HepG2 (cell line): ENCODE measurements around the gene LTB4R2. TPM values are rescaled to one million over a fixed set of nuclear protein-coding genes. Genes with fewer than 3 reads are reported as not detected.

Experiments
- CBFB ChIP-seq: sonication (generic); formaldehyde crosslinking; IDR thresholded peaks from 2 replicates; pipeline ENCODE4 v1.4.0; 2020; ENCODE audit warnings: missing genetic modification reagents
- DRAP1 ChIP-seq: IDR thresholded peaks from 2 replicates; pipeline ENCODE4 v1.6.1; 2016; ENCODE audit warnings: missing genetic modification reagents, missing compliant biosample characterization
- E2F5 ChIP-seq: sonication (generic); formaldehyde crosslinking; conservative IDR thresholded peaks from 2 replicates; pipeline ENCODE4 v1.4.0; 2020; ENCODE audit warnings: missing genetic modification reagents
- ELF3 ChIP-seq: IDR thresholded peaks from 2 replicates; pipeline ENCODE4 v1.6.1; 2016; ENCODE audit warnings: missing genetic modification reagents, missing compliant biosample characterization
- EZH2 ChIP-seq: conservative IDR thresholded peaks from 2 replicates; pipeline ENCODE4 v1.6.1; 2012; ENCODE audit warnings: mild to moderate bottlenecking, low read depth, low read length, moderate library complexity
- FOXM1 ChIP-seq: sonication (generic); formaldehyde crosslinking; IDR thresholded peaks from 2 replicates; pipeline ENCODE4 v1.5.0; 2020; ENCODE audit warnings: missing genetic modification reagents
- HMG20B ChIP-seq: conservative IDR thresholded peaks from 2 replicates; pipeline ENCODE4 v1.6.1; 2016; ENCODE audit warnings: missing genetic modification reagents, missing compliant biosample characterization
- ISX ChIP-seq: sonication (generic); formaldehyde crosslinking; conservative IDR thresholded peaks from 2 replicates; pipeline ENCODE4 v1.5.0; 2020; ENCODE audit warnings: missing genetic modification reagents
- LCORL ChIP-seq, 2 experiments: fragments of 450-650 bp in 1 of 2; sonication (generic) in 1 of 2; formaldehyde crosslinking in 1 of 2; IDR thresholded peaks; 2 replicates each; pipeline versions ENCODE4 v1.5.0 to v1.6.1; 2017 to 2020; ENCODE audit warnings: antibody characterized with exemption in 1 of 2, missing genetic modification reagents in 1 of 2
- NR2F2 ChIP-seq: IDR thresholded peaks from 2 replicates; pipeline ENCODE4 v1.6.1; 2012; ENCODE audit warnings: low read depth, inconsistent platforms, borderline replicate concordance
- SRF ChIP-seq: IDR thresholded peaks from 2 replicates; pipeline ENCODE4 v1.6.1; 2011; ENCODE audit warnings: mild to moderate bottlenecking, low read depth, low read length, moderate library complexity
- TBX2 ChIP-seq: sonication (generic); formaldehyde crosslinking; IDR thresholded peaks from 2 replicates; pipeline ENCODE4 v1.5.0; 2020; ENCODE audit warnings: missing genetic modification reagents, mild to moderate bottlenecking, borderline replicate concordance
- THYN1 ChIP-seq: sonication (generic); formaldehyde crosslinking; IDR thresholded peaks from 2 replicates; pipeline ENCODE4 v1.8.1; 2023; ENCODE audit warnings: low read depth, mild to moderate bottlenecking, moderate library complexity, missing genetic modification reagents, borderline replicate concordance
- TP53 ChIP-seq: sonication (generic); formaldehyde crosslinking; conservative IDR thresholded peaks from 2 replicates; pipeline ENCODE4 v1.4.0; 2020; ENCODE audit warnings: missing genetic modification reagents
- U2AF2 ChIP-seq: fragments of 200-400 bp; formaldehyde crosslinking; IDR thresholded peaks from 2 replicates; pipeline ENCODE4 v1.6.1; 2017; ENCODE audit warnings: low read depth, mild to moderate bottlenecking, low read length
- ZBTB20 ChIP-seq: sonication (generic); formaldehyde crosslinking; IDR thresholded peaks from 2 replicates; pipeline ENCODE4 v1.8.1; 2023; ENCODE audit warnings: missing genetic modification reagents, low read depth, mild to moderate bottlenecking, borderline replicate concordance
- ZC3H4 ChIP-seq: sonication (generic); formaldehyde crosslinking; IDR thresholded peaks from 2 replicates; pipeline ENCODE4 v1.4.0; 2020; ENCODE audit warnings: missing genetic modification reagents, borderline replicate concordance
- ZNF326 ChIP-seq: sonication (generic); formaldehyde crosslinking; IDR thresholded peaks from 2 replicates; pipeline ENCODE4 v1.4.0; 2020; ENCODE audit warnings: missing genetic modification reagents, borderline replicate concordance
- ZNF335 ChIP-seq: sonication (generic); formaldehyde crosslinking; IDR thresholded peaks from 2 replicates; pipeline ENCODE4 v1.4.0; 2020; ENCODE audit warnings: missing genetic modification reagents
- ZNF678 ChIP-seq: sonication (generic); formaldehyde crosslinking; IDR thresholded peaks from 2 replicates; pipeline ENCODE4 v1.4.0; 2020; ENCODE audit warnings: mild to moderate bottlenecking, missing genetic modification reagents
- ZNF746 ChIP-seq: sonication (generic); formaldehyde crosslinking; IDR thresholded peaks from 2 replicates; pipeline ENCODE4 v1.8.0; 2022; ENCODE audit warnings: mild to moderate bottlenecking, missing genetic modification reagents
- ZNF792 ChIP-seq: IDR thresholded peaks from 2 replicates; pipeline ENCODE4 v1.6.1; 2016
- polyA plus RNA-seq, 8 experiments: library from polyadenylated mRNA; depleted of rRNA in 3 of 8; stranded (reverse) in 7 of 8; unstranded in 1 of 8; fragments of >200 nt; fragmentation: Illumina TruSeq in 4 of 8; extraction: Trizol in 4 of 8; gene quantifications; 2 replicates each; pipeline versions ENCODE4 v1.2.1 to v1.2.3, GENCODE V29; 2011 to 2016; ENCODE audit warnings: low read depth in 4 of 8, missing spikeins in 1 of 8, mixed read lengths in 1 of 8; ENCODE audit not compliant: insufficient read depth in 1 of 8
- total RNA-seq, 5 experiments: library from RNA; depleted of rRNA; stranded (reverse); fragments of >200 nt; fragmentation: Illumina TruSeq; extraction: Trizol; gene quantifications; 2 replicates each; pipeline ENCODE4 v1.2.3, GENCODE V29; 2016; ENCODE audit warnings: low read depth in 1 of 5
- TF ChIP-seq, protein P1 (sequence below): sonication (generic); formaldehyde crosslinking; IDR thresholded peaks from 2 replicates; pipeline ENCODE4 v1.4.0; 2020; ENCODE audit warnings: missing genetic modification reagents, mild to moderate bottlenecking, borderline replicate concordance
- TF ChIP-seq, protein P2 (sequence below): sonication (generic); formaldehyde crosslinking; IDR thresholded peaks from 2 replicates; pipeline ENCODE4 v1.5.0; 2020; ENCODE audit warnings: missing genetic modification reagents
- TF ChIP-seq, protein P3 (sequence below): IDR thresholded peaks from 2 replicates; pipeline ENCODE4 v1.6.1; 2016; ENCODE audit warnings: low read depth

The LTB4R2 gene
- total and polyA plus RNA-seq, 2 of the 13 experiments (the other 11 are each of a cell fraction or from before 2014, with no cell fraction given): 3.9 to 6.9 TPM

DNA sequence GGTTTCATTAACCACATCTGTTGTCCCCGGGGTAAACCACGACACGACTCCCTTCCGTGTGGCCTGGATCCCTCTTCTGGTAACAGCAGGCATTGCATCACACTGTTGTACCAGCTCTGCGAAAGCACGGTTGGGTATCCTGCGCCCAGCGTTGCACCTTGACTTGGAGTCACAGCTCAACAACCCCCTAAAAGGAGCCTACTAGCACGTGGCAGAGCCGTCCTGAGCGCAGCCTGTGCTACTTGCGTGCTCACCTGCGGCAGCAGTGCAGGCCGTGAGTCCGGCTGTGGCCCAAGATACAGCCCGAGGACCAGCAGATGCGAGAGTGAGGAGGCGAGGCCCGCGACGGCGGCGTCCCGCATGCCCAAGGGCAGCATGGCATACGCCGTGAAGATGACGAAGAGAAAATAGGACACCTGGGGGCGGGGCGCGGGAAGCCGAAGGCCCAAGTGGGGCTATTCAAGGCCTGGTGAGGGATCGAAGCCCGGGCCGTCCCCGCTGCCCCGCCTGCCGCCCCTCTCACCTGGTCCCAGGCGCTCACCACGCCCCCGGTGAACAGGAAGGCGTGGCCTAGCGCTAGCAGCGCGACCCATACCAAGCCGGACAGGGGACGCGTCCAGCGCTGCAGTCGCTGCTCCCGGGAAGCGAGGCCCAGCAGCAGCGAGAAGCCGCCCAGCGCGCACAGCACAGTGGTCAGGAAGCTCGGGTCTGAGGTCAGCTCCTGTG is 22.5 kb downstream of the LTB4R2 start (continued):
- TF ChIP-seq ZC3H4 (CRISPR knock-in tag) (peak; percentile 73; the same call in 1 of the 2 replicates), LCORL (IDR thresholded peaks at IDR 0.05) (no peak), LCORL (CRISPR knock-in tag; IDR thresholded peaks at IDR 0.05) (peak; percentile 91), NR2F2 (no peak), ZNF792 (peak; percentile 86), CBFB (CRISPR knock-in tag) (peak; percentile 89; the same call in 1 of the 2 replicates), THYN1 (CRISPR knock-in tag) (no peak), TP53 (CRISPR knock-in tag) (no peak), DRAP1 (CRISPR knock-in tag) (peak; percentile 57; the same call in 1 of the 2 replicates), ELF3 (CRISPR knock-in tag) (peak; percentile 78), E2F5 (CRISPR knock-in tag) (peak; percentile 39; the same call in 1 of the 2 replicates), ZNF326 (CRISPR knock-in tag) (no peak; the same call in 1 of the 2 replicates), ZBTB20 (peak; percentile 93; the same call in 1 of the 2 replicates), ZNF746 (no peak; the same call in 1 of the 2 replicates), HMG20B (peak; percentile 53; the same call in 1 of the 2 replicates), SRF (no peak), ZNF335 (CRISPR knock-in tag) (no peak; the same call in 1 of the 2 replicates), FOXM1 (no peak), TBX2 (CRISPR knock-in tag) (peak; percentile 90; the same call in 1 of the 2 replicates), EZH2 (no peak), ISX (no peak), U2AF2 (no peak), ZNF678 (CRISPR knock-in tag) (peak; percentile 100)
- TF ChIP-seq, protein P1, sequence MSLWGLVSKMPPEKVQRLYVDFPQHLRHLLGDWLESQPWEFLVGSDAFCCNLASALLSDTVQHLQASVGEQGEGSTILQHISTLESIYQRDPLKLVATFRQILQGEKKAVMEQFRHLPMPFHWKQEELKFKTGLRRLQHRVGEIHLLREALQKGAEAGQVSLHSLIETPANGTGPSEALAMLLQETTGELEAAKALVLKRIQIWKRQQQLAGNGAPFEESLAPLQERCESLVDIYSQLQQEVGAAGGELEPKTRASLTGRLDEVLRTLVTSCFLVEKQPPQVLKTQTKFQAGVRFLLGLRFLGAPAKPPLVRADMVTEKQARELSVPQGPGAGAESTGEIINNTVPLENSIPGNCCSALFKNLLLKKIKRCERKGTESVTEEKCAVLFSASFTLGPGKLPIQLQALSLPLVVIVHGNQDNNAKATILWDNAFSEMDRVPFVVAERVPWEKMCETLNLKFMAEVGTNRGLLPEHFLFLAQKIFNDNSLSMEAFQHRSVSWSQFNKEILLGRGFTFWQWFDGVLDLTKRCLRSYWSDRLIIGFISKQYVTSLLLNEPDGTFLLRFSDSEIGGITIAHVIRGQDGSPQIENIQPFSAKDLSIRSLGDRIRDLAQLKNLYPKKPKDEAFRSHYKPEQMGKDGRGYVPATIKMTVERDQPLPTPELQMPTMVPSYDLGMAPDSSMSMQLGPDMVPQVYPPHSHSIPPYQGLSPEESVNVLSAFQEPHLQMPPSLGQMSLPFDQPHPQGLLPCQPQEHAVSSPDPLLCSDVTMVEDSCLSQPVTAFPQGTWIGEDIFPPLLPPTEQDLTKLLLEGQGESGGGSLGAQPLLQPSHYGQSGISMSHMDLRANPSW (CRISPR knock-in tag): no peak
- TF ChIP-seq, protein P2, sequence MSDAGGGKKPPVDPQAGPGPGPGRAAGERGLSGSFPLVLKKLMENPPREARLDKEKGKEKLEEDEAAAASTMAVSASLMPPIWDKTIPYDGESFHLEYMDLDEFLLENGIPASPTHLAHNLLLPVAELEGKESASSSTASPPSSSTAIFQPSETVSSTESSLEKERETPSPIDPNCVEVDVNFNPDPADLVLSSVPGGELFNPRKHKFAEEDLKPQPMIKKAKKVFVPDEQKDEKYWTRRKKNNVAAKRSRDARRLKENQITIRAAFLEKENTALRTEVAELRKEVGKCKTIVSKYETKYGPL (CRISPR knock-in tag): no peak
- TF ChIP-seq, protein P3, sequence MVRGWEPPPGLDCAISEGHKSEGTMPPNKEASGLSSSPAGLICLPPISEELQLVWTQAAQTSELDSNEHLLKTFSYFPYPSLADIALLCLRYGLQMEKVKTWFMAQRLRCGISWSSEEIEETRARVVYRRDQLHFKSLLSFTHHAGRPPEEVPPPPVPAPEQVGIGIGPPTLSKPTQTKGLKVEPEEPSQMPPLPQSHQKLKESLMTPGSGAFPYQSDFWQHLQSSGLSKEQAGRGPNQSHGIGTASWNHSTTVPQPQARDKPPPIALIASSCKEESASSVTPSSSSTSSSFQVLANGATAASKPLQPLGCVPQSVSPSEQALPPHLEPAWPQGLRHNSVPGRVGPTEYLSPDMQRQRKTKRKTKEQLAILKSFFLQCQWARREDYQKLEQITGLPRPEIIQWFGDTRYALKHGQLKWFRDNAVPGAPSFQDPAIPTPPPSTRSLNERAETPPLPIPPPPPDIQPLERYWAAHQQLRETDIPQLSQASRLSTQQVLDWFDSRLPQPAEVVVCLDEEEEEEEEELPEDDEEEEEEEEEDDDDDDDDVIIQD (CRISPR knock-in tag): 0 out of 2 replicates have a peak, but pooled peaks have one; percentile 9
